Caco-2 (cell line): Measurements from ENCODE around the gene NADK. TPM values are rescaled to one million over a fixed set of nuclear protein-coding genes. Genes with fewer than 3 reads are reported as not detected.

ENCODE experiments used
- BruUV-seq: library from RNA; stranded (reverse); fragments of 400-500 nt; replicated peaks from 2 replicates; lab custom pipeline; 2021; lab: Mats Ljungman, UMichigan
- CTCF ChIA-PET: fragments of 300-600 bp; sonication (Branson Sonifier 250); formaldehyde crosslinking; loops from one replicate; lab custom pipeline; 2022; ENCODE audit warnings: antibody characterized with exemption; lab: Charles Lee
- POLR2A ChIA-PET: fragments of 300-600 bp; sonication (Branson Sonifier 250); formaldehyde crosslinking; loops from one replicate; lab custom pipeline; 2022; ENCODE audit warnings: antibody characterized with exemption; lab: Charles Lee
- DNase-seq, 2 experiments: peaks; one replicate each; pipeline versions ENCODE4 v3.0.0 to v3.0.0-alpha.2; 2020 to 2022
- H3K27me3 ChIP-seq: replicated peaks from 2 replicates; pipeline ENCODE4 v1.6.0; 2011; ENCODE audit warnings: low read length; ENCODE audit not compliant: control insufficient read depth, insufficient read depth
- H3K36me3 ChIP-seq: 2 replicates; pipeline ENCODE4 v1.5.1; 2011; ENCODE audit warnings: low read length; ENCODE audit not compliant: control insufficient read depth, insufficient read depth
- H3K4me1 ChIP-seq: fragments of 250-450 bp; sonication (Bioruptor Pico); 2 replicates; pipeline ENCODE4 v1.5.1; 2020; ENCODE audit warnings: mild to moderate bottlenecking
- H3K4me3 ChIP-seq: 2 replicates; pipeline ENCODE4 v1.5.1; 2011; ENCODE audit warnings: low read depth, mild to moderate bottlenecking, control low read depth, low read length
- H3K9me3 ChIP-seq: fragments of 250-450 bp; sonication (Bioruptor Pico); 2 replicates; pipeline ENCODE4 v1.5.1; 2020; ENCODE audit warnings: mild to moderate bottlenecking, moderate library complexity
- H3K27ac Mint-ChIP-seq: one replicate; pipeline ENCODE4 v1.8.0; 2022; ENCODE audit warnings: mixed read lengths; ENCODE audit not compliant: unreplicated experiment
- H3K27me3 Mint-ChIP-seq: one replicate; pipeline ENCODE4 v1.8.0; 2022; ENCODE audit warnings: mixed read lengths; ENCODE audit not compliant: insufficient read depth, unreplicated experiment
- H3K36me3 Mint-ChIP-seq: one replicate; pipeline ENCODE4 v1.8.0; 2022; ENCODE audit warnings: mild to moderate bottlenecking, mixed read lengths; ENCODE audit not compliant: insufficient read depth, unreplicated experiment
- H3K4me1 Mint-ChIP-seq: one replicate; pipeline ENCODE4 v1.8.0; 2022; ENCODE audit warnings: low read depth, mixed read lengths; ENCODE audit not compliant: unreplicated experiment
- H3K4me3 Mint-ChIP-seq: one replicate; pipeline ENCODE4 v1.8.0; 2022; ENCODE audit warnings: mild to moderate bottlenecking, moderate library complexity, mixed read lengths; ENCODE audit not compliant: unreplicated experiment
- H3K9me3 Mint-ChIP-seq: one replicate; pipeline ENCODE4 v1.8.0; 2022; ENCODE audit warnings: mixed read lengths; ENCODE audit not compliant: unreplicated experiment
- CTCF ChIP-seq, 2 experiments: fragments of 200-600 bp in 1 of 2; IDR thresholded peaks; 1 replicate in 1 of 2; 2 replicates in 1 of 2; pipeline versions ENCODE4 v1.5.1 to v1.8.0; 2011 to 2022; ENCODE audit warnings: antibody characterized with exemption in 1 of 2, control low read depth in 1 of 2, inconsistent platforms in 1 of 2, low read depth in 1 of 2, low read length in 1 of 2, mild to moderate bottlenecking in 1 of 2, moderate library complexity in 1 of 2; ENCODE audit not compliant: insufficient read depth in 1 of 2, severe bottlenecking in 1 of 2, unreplicated experiment in 1 of 2
- intact Hi-C: fragments of 100-400 bp; cut with micrococcal nuclease; formaldehyde crosslinking; loops from one replicate; pipeline ENCODE4 v1.10.0; 2022; ENCODE audit not compliant: unreplicated experiment
- total RNA-seq: library from RNA; stranded (reverse); gene quantifications from 2 replicates; pipeline ENCODE4 v1.2.3, GENCODE V29; 2022

NADK gene
- total RNA-seq, 1 experiment from 2014 or later = 85.8 TPM

- Mint-ChIP-seq H3K27ac (no peak overlapping the region), H3K9me3 (no peaks in the 10 kb centered on the region), H3K4me1 (no peaks in the 10 kb centered on the region), H3K36me3 (peaks cover 62% of the 10 kb centered on the region), H3K4me3 (no peak overlapping the region), H3K27me3 (no peaks in the 10 kb centered on the region)
- Histone ChIP-seq H3K4me1 (no peaks in the 10 kb centered on the region), H3K9me3 (no peaks in the 10 kb centered on the region), H3K27me3 (no peaks in the 10 kb centered on the region), H3K4me3 (no peak overlapping the region), H3K36me3 (peaks cover 2% of the 10 kb centered on the region)
- no peak for DNase-seq
- no peak for TF ChIP-seq CTCF (IDR thresholded peaks at IDR 0.05; ENCODE audit: insufficient read depth in 1 of 2, low read depth in 1 of 2, low read length in 1 of 2, severe bottlenecking in 1 of 2, unreplicated experiment in 1 of 2)
- ChIA-PET POLR2A (no interaction called here), CTCF (no interaction called here)
- intact Hi-C loops = no loop called here
- BruUV-seq = no TSS peak
Observed at GRCh38 chr1:1802871-1803270, 24.6 kb upstream of the NADK start.

GRCh38 chr1:1799716-1800115, 21.4 kb upstream of the NADK start:
- TF ChIP-seq CTCF (IDR thresholded peaks at IDR 0.05; ENCODE audit: insufficient read depth in 1 of 2, low read depth in 1 of 2, low read length in 1 of 2, severe bottlenecking in 1 of 2, unreplicated experiment in 1 of 2) = no peak
- POLR2A ChIA-PET = no interaction called here
- peaks cover 2% of the 10 kb centered on the region for H3K36me3 ChIP-seq
- no peaks in the 10 kb centered on the region for H3K27me3 ChIP-seq
- H3K9me3 Mint-ChIP-seq = no peaks in the 10 kb centered on the region
- H3K36me3 Mint-ChIP-seq = peaks cover 61% of the 10 kb centered on the region
- no peak for DNase-seq
- CTCF ChIA-PET = no interaction called here
- no TSS peak for BruUV-seq
- no peak overlapping the region for H3K4me3 Mint-ChIP-seq
- intact Hi-C loops = no loop called here
- no peak overlapping the region for H3K4me3 ChIP-seq
- H3K9me3 ChIP-seq = no peaks in the 10 kb centered on the region
- H3K4me1 Mint-ChIP-seq = no peaks in the 10 kb centered on the region
- no peaks in the 10 kb centered on the region for H3K4me1 ChIP-seq
- H3K27ac Mint-ChIP-seq = no peak overlapping the region
- H3K27me3 Mint-ChIP-seq = no peaks in the 10 kb centered on the region

GRCh38 chr1:1797731-1798341, 19.6 kb upstream of the NADK start:
- Mint-ChIP-seq H3K4me3 (no peak overlapping the region), H3K9me3 (no peaks in the 10 kb centered on the region), H3K4me1 (no peaks in the 10 kb centered on the region), H3K36me3 (peaks cover 65% of the 10 kb centered on the region), H3K27me3 (no peaks in the 10 kb centered on the region), H3K27ac (no peak overlapping the region)
- Histone ChIP-seq H3K36me3 (peaks cover 2% of the 10 kb centered on the region), H3K4me3 (no peak overlapping the region), H3K4me1 (no peaks in the 10 kb centered on the region), H3K9me3 (no peaks in the 10 kb centered on the region), H3K27me3 (no peaks in the 10 kb centered on the region)
- CTCF ChIA-PET = no interaction called here
- BruUV-seq = no TSS peak
- POLR2A ChIA-PET = no interaction called here
- intact Hi-C loops = no loop called here
- no peak for DNase-seq
- no peak for TF ChIP-seq CTCF (IDR thresholded peaks at IDR 0.05; ENCODE audit: insufficient read depth in 1 of 2, low read depth in 1 of 2, low read length in 1 of 2, severe bottlenecking in 1 of 2, unreplicated experiment in 1 of 2)
